NCI-H2107 (cell line): ENCODE measurements around the gene FAM217A.

Experiments
- DNase-seq: peaks from one replicate; lab custom pipeline; 2025; lab: John Stamatoyannopoulos, UW

Gene FAM217A

DNA sequence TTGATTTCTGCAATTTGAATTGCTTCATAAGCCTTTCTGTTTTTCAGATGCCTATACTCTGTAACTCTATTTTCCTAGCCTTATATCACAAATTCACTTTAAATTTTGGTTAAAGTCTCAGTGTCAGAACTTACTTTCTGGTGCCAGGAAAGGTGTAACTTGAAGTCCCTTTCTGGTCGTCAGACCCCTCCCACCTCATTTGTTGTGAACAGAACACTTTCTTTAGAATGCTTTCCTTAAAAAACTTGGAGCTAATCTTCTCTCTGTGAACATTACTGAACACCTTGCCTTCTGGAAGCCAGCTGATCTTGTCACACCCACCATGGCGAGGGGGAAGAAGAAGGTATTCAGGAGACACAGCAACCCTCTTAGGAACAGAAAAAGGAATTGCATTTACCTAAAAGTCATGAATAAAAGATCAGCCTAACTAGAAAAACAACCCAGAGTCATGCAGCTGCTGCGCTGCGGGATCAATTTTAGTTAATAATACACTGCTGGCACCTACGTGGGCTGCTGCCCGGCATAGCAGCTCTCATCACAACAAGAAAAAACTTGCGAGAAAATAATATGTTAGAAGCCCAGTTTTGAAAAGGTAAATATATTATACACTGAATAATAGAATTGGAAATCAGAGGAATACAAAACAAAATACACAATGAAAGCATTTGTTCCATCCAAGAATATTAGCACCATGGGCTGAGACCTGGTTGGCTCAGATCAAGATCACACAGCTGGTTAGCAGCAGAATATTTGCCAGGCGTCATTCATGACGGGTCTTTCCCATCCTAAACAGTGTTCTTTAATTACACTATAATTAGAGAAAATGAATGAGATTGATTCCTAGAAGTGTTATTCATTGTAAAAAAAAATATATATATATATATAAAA lies 5.8 kb upstream of the FAM217A start:
- DNase-seq, result no peak

DNA sequence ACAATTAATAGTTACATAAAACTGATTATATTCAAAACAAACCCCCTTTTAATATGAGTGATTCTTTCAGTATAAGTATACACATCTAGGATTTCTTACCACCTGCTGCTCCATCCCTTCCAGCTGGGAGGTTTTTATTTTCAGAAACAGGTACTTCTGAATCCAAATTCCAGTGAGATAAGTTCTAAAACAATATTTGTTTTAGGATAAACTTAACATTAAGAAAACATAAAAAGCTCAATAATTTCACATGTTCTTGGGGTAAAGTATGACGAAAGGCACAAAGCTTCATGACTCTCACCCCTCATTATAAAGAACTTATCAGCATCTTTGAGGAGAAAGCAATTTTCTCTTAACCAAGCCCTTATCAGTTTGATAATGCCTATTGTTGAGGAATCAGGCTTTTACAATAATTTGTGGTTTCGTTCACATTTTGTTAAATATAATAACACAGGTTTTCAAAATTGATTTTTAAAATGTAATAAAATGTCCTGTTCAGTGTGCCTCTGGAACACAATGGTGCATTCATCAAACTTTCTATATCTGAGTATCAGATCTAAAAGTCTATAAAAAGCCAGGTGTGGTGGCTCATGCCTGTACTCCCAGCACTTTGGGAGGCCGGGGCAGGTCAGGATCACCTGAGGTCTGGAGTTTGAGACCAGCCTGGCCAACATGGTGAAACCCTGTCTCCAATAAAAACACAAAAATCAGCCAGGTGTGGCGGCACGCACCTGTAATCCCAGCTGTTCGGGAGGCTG lies 4.3 kb downstream of the FAM217A start:
- DNase-seq, result no peak

DNA sequence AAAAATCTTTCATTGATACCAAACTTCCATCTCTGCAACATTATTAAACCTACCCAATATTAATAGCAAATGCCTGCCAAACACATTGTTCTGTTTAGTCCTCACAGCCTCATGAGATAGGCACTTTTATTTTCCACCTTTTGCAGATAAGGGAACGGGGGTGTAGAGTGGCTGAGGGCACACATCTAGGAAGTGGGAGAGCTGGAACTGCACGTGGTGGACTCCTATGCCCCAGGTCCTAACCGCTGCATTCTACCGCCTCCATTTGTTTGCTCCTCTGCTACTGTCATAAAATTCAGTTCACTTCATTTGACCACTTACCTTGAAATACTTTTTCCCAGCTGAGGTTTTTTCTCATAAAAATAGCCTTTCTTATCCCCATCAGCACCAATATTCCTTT lies 7.6 kb downstream of the FAM217A start:
- no peak for DNase-seq

DNA sequence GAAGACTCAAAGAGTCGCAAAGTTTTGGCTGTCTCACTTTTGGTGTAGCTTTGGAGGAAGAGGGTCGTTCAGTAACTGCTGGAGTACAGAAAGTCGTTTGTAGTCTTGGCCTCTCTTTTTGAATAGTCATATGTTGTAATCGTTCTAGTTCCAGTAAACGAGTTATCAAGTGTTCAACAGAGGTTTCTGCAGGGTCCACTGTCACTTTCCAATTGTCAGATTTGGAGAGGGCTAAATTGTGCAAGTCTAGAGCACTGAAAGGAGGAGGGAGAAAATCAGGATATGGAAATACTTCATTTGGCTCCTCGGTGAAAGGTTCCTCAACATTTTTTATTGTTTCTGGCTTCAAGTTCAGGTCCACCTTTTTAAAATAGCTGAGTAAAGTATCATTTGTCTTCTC lies 9.7 kb downstream of the FAM217A start:
- no peak for DNase-seq

DNA sequence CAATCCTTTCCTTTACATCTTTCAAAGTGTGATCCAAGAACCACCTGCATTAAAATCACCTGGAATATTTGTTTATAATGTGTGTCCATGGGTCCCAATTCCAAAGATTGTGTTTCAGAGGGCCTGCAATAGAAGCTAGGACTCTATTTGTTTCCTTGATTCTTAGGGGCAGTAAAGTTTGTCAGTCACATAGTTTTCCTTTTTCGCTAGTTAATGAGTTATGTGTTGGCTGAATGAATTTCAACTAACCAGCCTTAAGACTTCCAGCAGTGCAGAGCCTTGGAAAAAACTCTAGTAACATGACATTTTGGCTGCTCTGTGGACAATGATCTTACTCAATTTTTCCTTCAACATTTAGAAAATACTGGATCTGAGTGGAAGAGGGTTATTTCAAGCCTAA lies 11.3 kb downstream of the FAM217A start:
- DNase-seq, result no peak

GRCh38 chr6:4066029-4066755 lies 12.7 kb downstream of the FAM217A start:
- DNase-seq, result no peak

DNA sequence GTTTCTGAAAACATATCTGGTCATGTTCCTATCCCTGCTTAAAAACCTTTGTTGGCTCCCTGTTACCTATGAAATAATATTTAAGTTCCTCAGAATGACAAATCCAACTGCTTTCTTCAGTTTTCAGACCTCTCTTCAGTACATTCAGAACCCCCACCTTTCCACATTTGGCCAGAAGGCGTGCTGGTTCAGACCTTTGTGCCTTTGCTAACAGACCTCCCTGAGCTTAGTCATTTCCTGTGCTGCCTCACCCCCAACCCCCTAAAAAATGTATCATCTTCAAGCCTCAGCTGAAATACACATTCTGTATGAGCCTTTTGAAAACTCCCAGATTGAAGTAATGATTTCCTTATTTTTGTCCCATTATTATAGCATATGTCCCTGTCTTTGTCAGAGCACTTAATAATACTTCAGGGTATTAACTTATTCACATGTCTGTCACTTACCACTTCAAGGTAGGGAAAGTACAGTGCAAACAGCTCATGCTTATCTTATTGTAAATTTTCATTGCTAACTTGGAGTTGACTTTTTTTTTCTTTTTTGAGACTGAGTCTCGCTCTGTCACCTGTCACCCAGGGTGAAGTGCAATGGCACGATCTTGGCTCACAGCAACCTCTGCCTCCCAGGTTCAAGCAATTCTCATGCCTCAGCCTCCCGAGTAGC lies 19.7 kb downstream of the FAM217A start:
- no peak for DNase-seq

- DNase-seq, result no peak
These were observed 21.9 kb downstream of the FAM217A start for GRCh38 chr6:4057036-4057435.

DNA sequence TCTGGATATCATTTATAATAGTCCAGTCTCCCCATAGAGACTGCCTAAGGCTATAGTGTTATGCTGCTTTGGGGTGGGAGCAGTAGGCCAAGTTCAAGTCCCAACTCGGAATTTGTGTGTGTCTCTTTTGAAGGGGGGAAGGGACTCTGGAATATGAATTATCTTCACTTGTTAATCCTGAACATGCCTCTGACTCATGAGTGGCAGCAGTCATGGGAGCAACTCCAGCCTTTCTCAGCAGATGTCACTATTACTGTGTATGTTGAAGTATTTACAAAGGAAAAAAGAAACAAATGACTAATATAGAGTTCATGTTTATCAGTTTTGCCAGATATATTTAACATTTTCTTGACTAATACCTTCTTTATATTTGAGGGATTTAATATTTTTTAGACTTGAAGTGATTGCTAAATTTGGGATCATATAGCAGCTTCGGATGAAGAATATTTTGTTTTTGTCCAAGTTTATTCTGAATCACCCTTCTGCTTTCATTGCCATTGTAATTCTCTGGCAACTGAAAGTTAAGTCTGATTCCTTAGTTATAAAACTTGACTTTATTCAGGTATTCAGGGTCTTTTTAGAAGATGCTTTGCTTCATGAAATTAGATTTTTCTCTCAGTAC lies 23.4 kb downstream of the FAM217A start:
- DNase-seq, result no peak

- DNase-seq, result no peak
These were observed 29.7 kb downstream of the FAM217A start for GRCh38 chr6:4049246-4049645.

- DNase-seq, result no peak
These were observed 37.5 kb downstream of the FAM217A start for GRCh38 chr6:4041480-4041879.

GRCh38 chr6:4039348-4039747 lies 39.6 kb downstream of the FAM217A start:
- no peak for DNase-seq

- DNase-seq, result no peak
These were observed 42.4 kb downstream of the FAM217A start for GRCh38 chr6:4036581-4036980.

- no peak for DNase-seq
These were observed 46.5 kb downstream of the FAM217A start for GRCh38 chr6:4032475-4032874.

DNA sequence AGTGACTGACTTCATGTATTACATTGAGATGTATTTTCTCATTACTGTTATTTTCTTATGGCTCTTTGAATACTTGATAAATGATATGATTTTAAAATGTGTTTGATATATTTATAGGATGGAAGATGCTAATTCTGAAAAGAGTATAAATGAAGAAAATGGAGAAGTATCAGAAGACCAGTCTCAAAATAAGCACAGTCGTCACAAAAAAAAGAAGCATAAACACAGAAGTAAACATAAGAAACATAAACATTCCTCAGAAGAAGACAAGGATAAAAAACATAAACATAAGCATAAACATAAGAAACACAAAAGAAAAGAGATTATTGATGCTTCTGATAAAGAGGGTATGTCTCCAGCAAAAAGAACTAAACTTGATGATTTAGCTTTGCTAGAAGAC lies 47.5 kb downstream of the FAM217A start:
- no peak for DNase-seq

- no peak for DNase-seq
These were observed 48.3 kb downstream of the FAM217A start for GRCh38 chr6:4030669-4031068.

GRCh38 chr6:4029687-4030086 lies 49.2 kb downstream of the FAM217A start:
- no peak for DNase-seq

DNA sequence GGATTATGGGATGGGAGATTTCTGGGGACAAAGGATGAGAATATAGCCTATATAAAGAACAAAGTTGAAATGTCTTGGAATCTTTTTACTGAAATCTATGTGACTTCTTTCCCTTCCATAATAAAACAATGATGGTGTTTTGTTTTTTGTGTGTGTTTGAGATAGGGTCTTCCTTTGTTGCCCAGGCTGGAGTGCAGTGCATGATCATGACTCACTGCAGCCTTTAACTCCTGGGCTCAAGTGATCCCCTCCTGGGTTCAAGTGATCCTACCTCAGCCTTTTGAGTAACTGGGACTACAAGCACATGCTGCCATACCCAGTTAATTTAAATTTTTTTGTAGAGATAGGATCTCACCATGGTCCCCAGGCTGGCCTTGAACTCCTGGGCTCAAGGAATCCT lies 50.9 kb downstream of the FAM217A start:
- no peak for DNase-seq

GRCh38 chr6:4025681-4026080 lies 53.3 kb downstream of the FAM217A start:
- DNase-seq, result no peak

DNA sequence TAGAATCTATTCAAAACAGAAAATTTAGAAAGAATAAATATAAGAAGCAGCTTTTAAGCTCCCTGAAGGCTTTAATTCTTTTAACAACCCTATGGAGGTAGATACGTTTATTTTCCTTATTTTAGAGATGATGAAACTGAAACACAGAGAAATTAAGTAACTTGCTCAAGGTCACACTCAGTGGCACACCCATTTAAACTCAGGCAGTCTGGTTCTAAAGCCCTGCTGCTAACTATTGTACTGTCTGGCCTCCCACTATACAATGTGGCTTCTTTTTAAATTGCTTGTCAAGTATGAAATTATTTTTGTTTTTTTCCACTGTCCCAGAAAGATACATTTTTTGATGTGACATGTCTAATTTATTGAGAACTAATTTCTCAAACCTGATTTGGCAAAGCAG lies 55.7 kb downstream of the FAM217A start:
- DNase-seq, result no peak

DNA sequence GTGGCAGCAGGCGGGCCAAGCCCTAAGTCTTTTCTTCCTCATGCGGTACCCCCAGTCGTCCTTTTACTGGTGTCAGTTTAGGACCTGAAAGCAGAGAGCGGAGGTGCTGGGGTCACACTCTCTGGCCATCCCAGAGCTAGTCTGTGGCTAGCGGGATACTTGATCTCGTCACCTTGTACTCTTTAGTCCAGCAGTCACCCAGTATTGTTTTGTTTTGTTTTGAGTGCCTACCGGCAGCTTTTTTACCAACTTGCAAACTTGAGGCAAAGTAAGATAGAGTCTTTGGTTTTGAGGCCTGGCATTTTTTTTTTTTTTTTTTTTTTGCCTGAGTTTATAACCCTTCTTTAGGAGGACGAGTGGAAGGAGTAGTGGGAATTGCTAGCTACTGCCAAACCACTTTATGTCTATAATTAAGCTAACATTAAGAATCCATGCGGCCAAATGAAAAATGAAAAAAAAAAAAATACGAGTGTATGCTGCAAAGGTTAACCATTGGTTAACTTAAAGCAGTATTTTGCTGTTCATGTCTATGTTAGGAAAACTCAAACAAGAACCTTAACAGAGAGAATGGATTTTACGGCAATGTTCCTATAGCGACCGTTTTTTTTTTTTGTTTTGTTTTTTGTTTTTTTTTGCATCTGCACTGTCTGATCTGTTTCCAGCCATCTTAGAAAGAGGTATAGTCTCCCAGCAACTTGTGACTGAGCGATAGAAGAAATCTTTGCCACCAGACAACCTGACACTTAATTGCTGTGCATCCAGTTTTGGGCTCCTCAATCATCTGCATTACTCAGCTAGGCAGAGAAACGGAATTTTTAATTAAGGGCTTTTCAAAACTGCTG lies 56.9 kb downstream of the FAM217A start:
- DNase-seq, result no peak
